Adrenal gland (tissue), 5 donors: ENCODE measurements around the gene DDX51.

ENCODE experiments used
- CTCF ChIP-seq, 6 experiments: fragments of 450-650 bp in 4 of 6; fragments of 200-600 bp in 2 of 6; sonication (generic) in 1 of 6; IDR thresholded peaks; 1 replicate in 5 of 6; 2 replicates in 1 of 6; pipeline versions ENCODE4 v1.5.1 to v1.8.0; 2016 to 2021; ENCODE audit warnings: antibody characterized with exemption in 6 of 6, mild to moderate bottlenecking in 2 of 6, moderate library complexity in 1 of 6
- POLR2A ChIP-seq, 2 donors: fragments of 450-650 bp; IDR thresholded peaks; one replicate each; pipeline ENCODE4 v1.6.1; 2017; ENCODE audit warnings: antibody characterized with exemption in 2 of 2, mild to moderate bottlenecking in 2 of 2, moderate library complexity in 1 of 2
- donor health status: DM: no; HTN: no; CAD: no.

DNA sequence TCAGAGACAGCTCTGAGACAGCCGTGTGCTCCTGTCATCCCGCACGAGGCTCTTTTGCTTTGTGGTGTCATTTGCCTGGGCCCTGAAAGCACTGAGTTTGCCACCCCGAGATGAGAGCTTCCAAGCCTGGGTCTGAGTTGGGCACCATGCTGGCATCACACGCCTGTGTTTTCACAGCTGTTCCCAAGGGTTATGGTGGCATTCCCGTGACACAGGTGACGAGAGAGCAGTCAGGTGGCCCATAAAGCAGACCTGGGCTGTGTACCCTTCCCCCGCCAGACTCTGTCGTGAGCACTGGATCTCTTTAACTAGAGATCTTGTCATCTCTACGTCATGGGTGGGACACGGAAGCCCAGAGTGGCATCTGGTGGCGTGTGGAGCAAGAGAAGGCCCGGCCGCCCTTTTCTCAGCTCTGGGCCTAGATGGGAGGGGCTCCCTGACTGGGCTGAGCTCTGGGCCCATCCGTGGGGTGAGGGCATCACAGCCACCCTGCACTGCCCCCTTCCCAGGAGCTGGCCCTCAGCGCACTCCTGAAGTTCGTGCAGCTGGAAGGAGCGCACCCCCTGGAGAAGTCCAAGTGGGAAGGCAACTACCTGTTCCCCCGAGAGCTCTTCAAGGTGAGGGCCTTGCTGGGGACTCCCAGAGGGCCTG, 2.8 kb upstream of the DDX51 start:
- TF ChIP-seq CTCF (IDR thresholded peaks at IDR 0.05) (no peak), POLR2A (IDR thresholded peaks at IDR 0.05) (no peak)
